ENCODE measurements around the gene CRY2.

DNA sequence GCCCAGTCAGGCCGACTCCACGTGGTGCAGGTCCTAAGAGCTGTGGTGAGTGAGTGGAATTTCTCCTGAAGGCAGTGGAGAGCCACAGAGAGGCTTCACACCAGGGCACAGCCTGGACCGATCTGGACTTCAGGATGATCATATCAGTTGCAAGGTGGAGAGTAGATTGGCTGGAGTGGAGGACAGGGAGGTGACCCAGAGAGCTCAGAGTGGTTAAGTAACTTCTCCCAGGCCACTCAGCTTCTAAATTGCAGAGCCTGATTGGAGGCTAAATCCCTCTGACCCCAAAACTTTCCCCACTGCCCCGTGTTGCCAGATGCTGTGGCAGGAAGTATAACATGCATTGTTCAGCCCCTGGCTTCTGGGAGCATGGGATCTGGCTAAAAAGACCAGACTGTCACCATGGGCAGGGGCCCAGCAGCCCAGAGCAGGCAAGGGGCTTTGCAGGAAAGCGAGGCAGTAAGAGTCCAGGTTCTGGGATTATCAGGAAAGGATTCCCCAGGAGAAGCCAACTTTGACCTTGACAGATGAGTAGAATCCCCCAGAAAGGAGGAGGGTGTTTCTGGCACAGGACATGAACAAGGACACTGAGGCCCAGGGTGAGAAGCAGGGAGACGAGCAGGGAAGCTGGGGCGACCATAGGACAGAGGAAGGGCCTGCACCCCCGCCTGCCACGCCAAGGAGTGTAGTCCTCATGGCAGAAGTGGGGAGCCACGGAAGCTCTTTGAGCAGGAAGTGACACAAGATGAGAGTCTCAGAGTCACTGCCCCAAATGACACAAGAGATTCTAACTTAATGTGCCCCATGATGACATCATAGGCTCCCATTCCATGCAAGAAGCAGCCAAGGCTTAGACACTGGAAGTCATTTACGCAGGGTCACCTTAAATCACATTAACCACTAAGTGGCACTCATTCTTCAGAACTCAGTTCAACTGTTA lies 37.5 kb upstream of the CRY2 start:
- TF ChIP-seq POLR2AphosphoS5 (IDR thresholded peaks at IDR 0.05) (no peak), POLR2A (IDR thresholded peaks at IDR 0.05) (no peak)

Data from spleen (tissue), 3 donors.